D721Med (cell line): ENCODE results near the gene PKD1L1.

Experiments
- DNase-seq: peaks from one replicate; pipeline ENCODE4 v3.0.0; 2011; ENCODE audit warnings: low spot score; ENCODE audit not compliant: insufficient read length
- FAIRE-seq: peaks from 2 replicates; lab custom pipeline; 2011; peaks lifted over from hg19 to GRCh38; lab: Jason Lieb, UNC
- CTCF ChIP-seq: IDR thresholded peaks from 2 replicates; pipeline ENCODE4 v1.5.1; 2012; ENCODE audit warnings: mild to moderate bottlenecking, control low read depth; ENCODE audit not compliant: insufficient read depth; ENCODE audit errors: missing control alignments

PKD1L1 gene

GRCh38 chr7:47839381-47839780 is 108.9 kb downstream of the PKD1L1 start:
- DNase-seq (no peak), FAIRE-seq (no peak)
- TF ChIP-seq CTCF = no peak

GRCh38 chr7:47837826-47838225 is 110.4 kb downstream of the PKD1L1 start:
- no peak for DNase-seq
- no peak for TF ChIP-seq CTCF
- FAIRE-seq = no peak

DNA sequence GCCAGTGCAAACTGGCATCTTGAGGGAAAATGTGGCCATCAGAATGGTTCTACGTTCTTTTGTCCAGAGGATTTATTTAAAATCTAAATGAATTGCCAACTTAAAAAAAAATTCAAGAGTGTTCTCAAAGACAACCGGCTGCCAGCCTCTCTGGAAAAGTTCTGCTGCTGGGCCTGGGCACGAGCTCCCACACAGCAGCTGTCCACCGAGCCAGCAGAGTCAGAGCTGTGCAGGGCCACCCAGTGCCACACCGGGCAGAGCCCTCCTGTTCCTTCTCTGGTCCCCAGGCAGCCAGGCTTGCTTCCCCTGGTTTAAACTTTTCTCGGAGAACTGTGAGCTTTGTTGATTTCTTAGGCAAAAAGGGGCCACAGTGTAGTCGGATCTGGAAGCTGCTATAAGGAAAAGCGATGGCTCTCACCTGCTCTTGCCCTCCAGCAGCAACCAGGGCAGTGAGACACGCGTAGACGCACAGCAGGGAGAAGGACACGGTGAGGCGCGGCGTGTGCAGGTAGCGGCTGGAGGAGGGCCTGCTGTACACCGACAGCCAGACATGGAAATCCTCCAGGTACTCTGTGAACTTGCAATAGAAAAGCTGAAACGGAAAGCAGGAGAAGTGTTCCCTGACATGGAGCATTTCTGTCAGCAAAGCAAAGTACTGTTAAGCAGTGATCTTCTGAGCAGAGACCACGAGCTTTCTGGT is 111.6 kb downstream of the PKD1L1 start:
- no peak for TF ChIP-seq CTCF
- DNase-seq = no peak
- FAIRE-seq = no peak

DNA sequence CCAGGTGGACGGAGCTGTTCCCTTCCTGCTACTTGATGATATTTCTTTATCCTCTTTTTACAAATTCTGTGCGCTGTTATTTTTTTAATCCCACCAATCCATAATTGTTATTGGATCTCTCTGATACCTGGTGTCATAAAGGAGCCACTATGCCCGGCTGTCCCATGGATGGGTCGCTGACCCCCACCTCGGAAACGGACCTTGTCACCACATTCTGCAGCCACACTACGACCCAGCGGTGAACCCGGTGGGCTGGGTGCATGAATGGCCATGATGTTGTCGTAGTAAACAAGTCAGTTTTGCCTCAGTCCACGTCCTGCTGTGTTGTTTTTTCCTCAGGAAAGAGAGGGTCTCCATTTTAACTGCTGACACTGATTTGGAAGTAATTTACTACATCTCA is 112.2 kb downstream of the PKD1L1 start:
- DNase-seq (no peak), FAIRE-seq (no peak)
- TF ChIP-seq CTCF = no peak

DNA sequence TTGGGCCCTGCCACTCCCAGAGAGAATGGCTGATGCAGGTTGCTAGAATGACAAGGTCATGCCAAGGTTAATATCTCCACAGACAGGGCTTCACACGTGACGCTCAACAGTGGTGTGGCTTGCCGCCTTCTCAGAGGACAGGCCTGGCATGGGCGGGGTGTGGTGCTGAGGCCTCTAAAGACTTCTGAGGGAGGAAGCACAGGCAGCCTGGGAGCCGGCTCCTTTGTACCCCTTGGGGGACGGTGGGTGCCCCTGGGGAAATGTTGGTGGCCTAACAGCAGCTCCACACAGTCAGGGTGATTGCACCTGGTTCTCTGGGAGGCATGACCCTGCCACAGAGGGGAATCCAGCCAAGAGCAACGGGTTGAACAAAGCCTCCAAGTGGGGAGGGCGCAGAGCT is 115.1 kb downstream of the PKD1L1 start:
- FAIRE-seq = no peak
- DNase-seq = no peak
- no peak for TF ChIP-seq CTCF

DNA sequence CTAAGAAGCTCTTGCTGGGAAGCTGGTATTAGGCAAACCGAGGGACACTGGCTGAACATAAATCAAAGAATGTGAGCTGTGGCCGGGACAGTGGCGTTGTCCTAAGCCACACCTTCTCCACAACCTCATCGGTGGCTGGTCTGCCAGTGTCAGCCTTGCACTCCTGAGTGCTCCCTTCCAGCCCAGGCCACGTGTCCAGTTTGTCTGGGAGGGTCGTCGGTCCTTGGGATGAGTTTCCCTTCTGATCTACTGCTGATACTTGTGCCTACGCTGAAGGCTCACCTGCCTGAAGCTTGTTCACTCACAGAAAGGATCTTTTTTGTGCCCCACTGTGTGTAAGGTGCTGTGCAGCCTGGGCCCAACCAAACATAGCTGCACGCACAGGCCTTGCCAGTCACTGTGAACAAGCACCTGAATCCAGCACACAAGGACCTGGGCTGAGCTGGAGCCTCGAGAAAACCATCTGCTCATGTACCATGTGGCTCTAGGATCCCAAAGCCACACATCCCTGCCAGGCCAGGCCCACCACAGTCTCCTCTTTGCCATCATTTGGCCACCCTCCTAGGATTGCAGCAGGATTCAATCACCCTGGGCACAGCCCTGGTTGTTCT is 116.1 kb downstream of the PKD1L1 start:
- DNase-seq = no peak
- no peak for TF ChIP-seq CTCF
- no peak for FAIRE-seq

DNA sequence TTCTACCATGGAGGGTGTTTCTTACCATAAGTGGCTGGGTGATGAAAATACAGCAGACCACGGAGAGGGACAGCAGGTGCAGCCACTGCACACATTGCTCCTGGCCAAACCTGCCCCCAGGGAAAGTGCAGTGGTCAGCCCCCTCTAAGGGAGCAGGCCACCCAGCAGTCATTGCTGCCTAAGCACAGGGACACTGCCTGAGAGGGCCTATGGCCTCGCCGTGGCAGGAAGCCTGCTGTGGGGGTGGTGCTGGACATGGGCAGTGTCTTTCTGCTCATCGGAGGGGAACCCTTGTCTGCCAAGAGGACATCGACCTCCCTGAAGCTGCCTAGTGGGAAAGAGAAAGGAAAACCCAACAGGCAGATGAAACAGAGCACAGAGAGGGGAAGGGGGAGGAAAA is 118.3 kb downstream of the PKD1L1 start:
- TF ChIP-seq CTCF = no peak
- DNase-seq = no peak
- no peak for FAIRE-seq
